ENCODE data around the gene TGM1.

The TGM1 gene

DNA sequence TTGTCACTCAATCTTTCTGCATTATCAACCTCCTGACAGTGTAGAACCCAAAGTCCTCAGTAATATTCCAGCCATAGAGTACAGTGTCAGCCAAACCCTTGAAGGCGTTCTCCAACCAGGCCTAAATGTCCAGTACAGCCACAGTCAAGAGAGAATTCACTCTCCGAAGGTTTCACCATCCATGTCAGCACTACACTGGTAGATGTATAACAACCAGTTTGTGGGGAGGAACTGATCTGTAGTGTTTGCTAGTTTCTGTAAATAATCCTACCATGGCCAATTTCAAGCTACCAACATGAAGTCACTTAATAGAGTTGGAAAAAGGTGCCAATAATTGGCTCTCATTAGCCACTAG is 46.7 kb downstream of the TGM1 start:
- H2AFZ ChIP-seq (ENCODE audit: low read depth) = no peak overlapping the region
- H4K20me1 ChIP-seq (ENCODE audit: insufficient read depth) = no peaks in the 10 kb centered on the region
- no peaks in the 10 kb centered on the region for H3K27me3 ChIP-seq (ENCODE audit: insufficient read depth, low read depth)
- no peak overlapping the region for H3K4me3 ChIP-seq (IDR thresholded peaks at IDR 0.05; ENCODE audit: insufficient read depth, low read depth, low read length)
- H3K79me2 ChIP-seq (ENCODE audit: insufficient read depth, low read depth) = peaks cover 9% of the 10 kb centered on the region; the same call in 1 of the 2 replicates
- peak overlapping the region; percentile 58; the same call in 1 of the 2 replicates for H3K27ac ChIP-seq
- TF ChIP-seq, protein P1, sequence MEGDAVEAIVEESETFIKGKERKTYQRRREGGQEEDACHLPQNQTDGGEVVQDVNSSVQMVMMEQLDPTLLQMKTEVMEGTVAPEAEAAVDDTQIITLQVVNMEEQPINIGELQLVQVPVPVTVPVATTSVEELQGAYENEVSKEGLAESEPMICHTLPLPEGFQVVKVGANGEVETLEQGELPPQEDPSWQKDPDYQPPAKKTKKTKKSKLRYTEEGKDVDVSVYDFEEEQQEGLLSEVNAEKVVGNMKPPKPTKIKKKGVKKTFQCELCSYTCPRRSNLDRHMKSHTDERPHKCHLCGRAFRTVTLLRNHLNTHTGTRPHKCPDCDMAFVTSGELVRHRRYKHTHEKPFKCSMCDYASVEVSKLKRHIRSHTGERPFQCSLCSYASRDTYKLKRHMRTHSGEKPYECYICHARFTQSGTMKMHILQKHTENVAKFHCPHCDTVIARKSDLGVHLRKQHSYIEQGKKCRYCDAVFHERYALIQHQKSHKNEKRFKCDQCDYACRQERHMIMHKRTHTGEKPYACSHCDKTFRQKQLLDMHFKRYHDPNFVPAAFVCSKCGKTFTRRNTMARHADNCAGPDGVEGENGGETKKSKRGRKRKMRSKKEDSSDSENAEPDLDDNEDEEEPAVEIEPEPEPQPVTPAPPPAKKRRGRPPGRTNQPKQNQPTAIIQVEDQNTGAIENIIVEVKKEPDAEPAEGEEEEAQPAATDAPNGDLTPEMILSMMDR (conservative IDR thresholded peaks at IDR 0.05; ENCODE audit: low read depth, low read length) = no peak
- H3K4me2 ChIP-seq = no peak overlapping the region
- no peak overlapping the region for H3K9ac ChIP-seq
- no peaks in the 10 kb centered on the region for H3K36me3 ChIP-seq (ENCODE audit: insufficient read depth)
- peaks cover 22% of the 10 kb centered on the region for H3K4me1 ChIP-seq (ENCODE audit: low read depth, poor library complexity, severe bottlenecking)

DNA sequence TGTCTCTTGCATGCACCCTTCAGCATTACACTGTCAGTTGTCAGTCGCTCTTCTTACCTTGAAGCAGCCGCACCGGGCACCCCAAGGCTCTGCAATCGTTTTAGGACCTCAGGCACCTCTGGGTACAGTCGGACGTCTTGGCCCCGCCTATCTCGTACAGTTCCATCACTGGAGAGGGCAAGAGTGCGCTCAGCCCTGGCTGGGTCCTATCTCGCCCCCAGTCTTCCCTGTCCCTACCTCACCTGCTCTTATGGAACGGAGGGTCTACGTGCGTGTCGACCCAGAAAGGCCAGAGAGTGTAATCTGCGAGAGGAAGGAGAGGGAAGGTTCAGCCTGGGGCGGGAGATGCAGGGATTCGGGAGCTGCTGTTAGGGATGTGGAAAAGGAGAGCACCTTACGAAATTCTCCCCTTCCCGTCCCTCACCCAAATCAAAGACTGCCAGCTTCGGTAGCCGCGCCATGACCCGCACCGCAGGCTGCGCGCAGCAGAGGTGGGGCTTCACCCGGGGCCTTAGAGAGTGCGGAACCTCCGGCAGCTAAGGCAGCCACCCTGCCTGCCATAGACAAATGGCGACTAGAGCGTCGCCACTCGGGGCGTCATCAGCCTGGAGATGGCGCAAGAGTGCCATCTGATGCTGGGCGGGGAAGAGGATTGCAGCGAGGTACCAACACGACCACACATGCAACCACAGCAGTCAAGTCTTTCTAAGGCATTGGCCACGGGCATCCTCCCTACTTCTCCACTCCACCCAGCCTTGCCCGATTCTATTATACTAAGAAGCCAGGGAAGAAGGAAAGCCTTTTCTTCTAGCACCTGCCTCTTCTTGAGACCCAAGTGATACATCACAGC is 47.3 kb downstream of the TGM1 start, which contains the start of gene MDP1:
TSS of gene MDP1 (minus strand) at position 572 of the 850 bp plus-strand sequence. CDS start at position 461, 111 bp downstream.
- Histone ChIP-seq H3K36me3 (ENCODE audit: insufficient read depth) (no peaks in the 10 kb centered on the region), H3K27ac (peak within 1 kb of the TSS; percentile 58), H2AFZ (ENCODE audit: low read depth) (peak within 1 kb of the TSS; percentile 64)

GRCh38 chr14:24213866-24214662 is 48.9 kb downstream of the TGM1 start:
- Histone ChIP-seq H3K27ac (peak overlapping the region; percentile 89), H3K27me3 (ENCODE audit: insufficient read depth, low read depth) (no peaks in the 10 kb centered on the region), H3K4me2 (peak overlapping the region; percentile 64), H3K79me2 (ENCODE audit: insufficient read depth, low read depth) (0 out of 2 replicates have a peak, but pooled peaks cover 9% of the 10 kb centered on the region), H3K4me3 (IDR thresholded peaks at IDR 0.05; ENCODE audit: insufficient read depth, low read depth, low read length) (no peak overlapping the region), H3K36me3 (ENCODE audit: insufficient read depth) (no peaks in the 10 kb centered on the region), H3K4me1 (ENCODE audit: low read depth, poor library complexity, severe bottlenecking) (peaks cover 22% of the 10 kb centered on the region), H4K20me1 (ENCODE audit: insufficient read depth) (no peaks in the 10 kb centered on the region), H3K9ac (peak overlapping the region; percentile 81; the same call in 1 of the 2 replicates), H2AFZ (ENCODE audit: low read depth) (peak overlapping the region; percentile 45; the same call in 1 of the 2 replicates)
- TF ChIP-seq, protein P1 (conservative IDR thresholded peaks at IDR 0.05; ENCODE audit: low read depth, low read length) = no peak

More for the DNA sequence above, 47.3 kb downstream of the TGM1 start, which contains the start of gene MDP1:
- H3K27me3 ChIP-seq (ENCODE audit: insufficient read depth, low read depth) = no peaks in the 10 kb centered on the region
- H4K20me1 ChIP-seq (ENCODE audit: insufficient read depth) = no peaks in the 10 kb centered on the region
- H3K79me2 ChIP-seq (ENCODE audit: insufficient read depth, low read depth) = peaks cover 9% of the 10 kb centered on the region; the same call in 1 of the 2 replicates
- peaks cover 22% of the 10 kb centered on the region for H3K4me1 ChIP-seq (ENCODE audit: low read depth, poor library complexity, severe bottlenecking)
- TF ChIP-seq, protein P1 (conservative IDR thresholded peaks at IDR 0.05; ENCODE audit: low read depth, low read length) = 0 out of 2 replicates have a peak, but pooled peaks have one; percentile 46
- no peak within 1 kb of the TSS for H3K4me3 ChIP-seq (IDR thresholded peaks at IDR 0.05; ENCODE audit: insufficient read depth, low read depth, low read length)
- H3K9ac ChIP-seq = peak within 1 kb of the TSS; percentile 53; the same call in 1 of the 2 replicates
- peak within 1 kb of the TSS; percentile 64 for H3K4me2 ChIP-seq

All from KMS-11 (cell line).